HG03108 (cell line): ENCODE measurements around the gene ARID1B.

Experiments
- ATAC-seq: cut with Tn5 transposase; IDR thresholded peaks from one replicate; pipeline ENCODE4 v1.9.1; 2021; ENCODE audit warnings: moderate library complexity; ENCODE audit not compliant: unreplicated experiment

Gene ARID1B

GRCh38 chr6:157251586-157252247, 474.5 kb downstream of the ARID1B start:
- ATAC-seq, result no peak

- no peak for ATAC-seq
These were observed 475.8 kb downstream of the ARID1B start for GRCh38 chr6:157253017-157253416.

GRCh38 chr6:157253699-157254098, 476.5 kb downstream of the ARID1B start:
- no peak for ATAC-seq

GRCh38 chr6:157254538-157254937, 477.4 kb downstream of the ARID1B start:
- ATAC-seq, result no peak

- ATAC-seq, result no peak
These were observed 477.9 kb downstream of the ARID1B start for GRCh38 chr6:157255079-157255478.

GRCh38 chr6:157258878-157259277, 481.7 kb downstream of the ARID1B start:
- ATAC-seq, result no peak

GRCh38 chr6:157259443-157259842, 482.3 kb downstream of the ARID1B start:
- ATAC-seq, result no peak
